GM19395 (cell line): ENCODE measurements around the gene MADD.
A peak's percentile ranks its signal among the peaks of the same experiment; 100 is the strongest.

ENCODE experiments used
- ATAC-seq: cut with Tn5 transposase; IDR thresholded peaks from one replicate; pipeline ENCODE4 v1.9.1; 2021; ENCODE audit warnings: mild to moderate bottlenecking, moderate library complexity; ENCODE audit not compliant: unreplicated experiment

Gene MADD

GRCh38 chr11:47355283-47356128 is 85.6 kb downstream of the MADD start:
- ATAC-seq = no peak

- ATAC-seq = no peak
Observed at GRCh38 chr11:47356129-47356997, 86.4 kb downstream of the MADD start.

- no peak for ATAC-seq
Observed at GRCh38 chr11:47356998-47357329, 87.0 kb downstream of the MADD start.

GRCh38 chr11:47357985-47358730 is 88.2 kb downstream of the MADD start:
- no peak for ATAC-seq

GRCh38 chr11:47358731-47359051 is 88.8 kb downstream of the MADD start:
- ATAC-seq = no peak

- ATAC-seq = no peak
Observed at GRCh38 chr11:47359162-47359561, 89.2 kb downstream of the MADD start.

- ATAC-seq = no peak
Observed at GRCh38 chr11:47359586-47359985, 89.7 kb downstream of the MADD start.

- ATAC-seq = no peak
Observed at GRCh38 chr11:47360341-47360740, 90.4 kb downstream of the MADD start.

GRCh38 chr11:47361419-47361818 is 91.5 kb downstream of the MADD start:
- ATAC-seq = no peak

GRCh38 chr11:47366020-47366490 is 96.1 kb downstream of the MADD start:
- ATAC-seq = no peak

GRCh38 chr11:47369676-47370075 is 99.7 kb downstream of the MADD start:
- no peak for ATAC-seq

- ATAC-seq = no peak
Observed at GRCh38 chr11:47372422-47372821, 102.5 kb downstream of the MADD start.

GRCh38 chr11:47373876-47374719 is 104.2 kb downstream of the MADD start:
- ATAC-seq = no peak

- ATAC-seq = no peak
Observed at GRCh38 chr11:47374720-47375019, 104.7 kb downstream of the MADD start.

- no peak for ATAC-seq
Observed at GRCh38 chr11:47375020-47375419, 105.1 kb downstream of the MADD start.

- ATAC-seq = no peak
Observed at GRCh38 chr11:47375546-47376085, 105.7 kb downstream of the MADD start.

- no peak for ATAC-seq
Observed at GRCh38 chr11:47376107-47376524, 106.2 kb downstream of the MADD start.

GRCh38 chr11:47376525-47377371 is 106.8 kb downstream of the MADD start:
- peak; percentile 50 for ATAC-seq

GRCh38 chr11:47377571-47378009 is 107.7 kb downstream of the MADD start:
- no peak for ATAC-seq
